Hepatocyte (in vitro differentiated cells): ENCODE results near the gene MAB21L1. TPM values are rescaled to one million over a fixed set of nuclear protein-coding genes. Genes with fewer than 3 reads are reported as not detected.

Experiments used
- DNase-seq: peaks from one replicate; pipeline ENCODE4 v3.0.0-alpha.2; 2016; ENCODE audit warnings: low spot score
- H2AFZ ChIP-seq: fragments of 200-600 bp; sonication (generic); 2 replicates; pipeline ENCODE4 v1.6.0; 2016; ENCODE audit warnings: antibody characterized with exemption, mild to moderate bottlenecking
- H3K27ac ChIP-seq: fragments of 200-600 bp; sonication (generic); 2 replicates; pipeline ENCODE4 v1.5.1; 2016; ENCODE audit warnings: mild to moderate bottlenecking
- H3K27me3 ChIP-seq: fragments of 200-600 bp; sonication (generic); 2 replicates; pipeline ENCODE4 v1.6.1; 2016
- H3K36me3 ChIP-seq: fragments of 200-600 bp; sonication (generic); replicated peaks from 2 replicates; pipeline ENCODE4 v1.5.1; 2016; ENCODE audit warnings: low read depth; ENCODE audit not compliant: insufficient read depth
- H3K4me1 ChIP-seq: fragments of 200-600 bp; sonication (generic); 2 replicates; pipeline ENCODE4 v1.5.1; 2016; ENCODE audit warnings: mild to moderate bottlenecking, moderate library complexity; ENCODE audit not compliant: insufficient read depth
- H3K4me2 ChIP-seq: fragments of 200-600 bp; sonication (generic); 2 replicates; pipeline ENCODE4 v1.6.0; 2016
- H3K4me3 ChIP-seq: fragments of 200-600 bp; sonication (generic); 2 replicates; pipeline ENCODE4 v1.5.1; 2016; ENCODE audit warnings: mild to moderate bottlenecking
- H3K79me2 ChIP-seq: fragments of 200-600 bp; sonication (generic); 2 replicates; pipeline ENCODE4 v1.6.0; 2017; ENCODE audit warnings: mild to moderate bottlenecking
- H3K9me2 ChIP-seq: fragments of 200-600 bp; sonication (generic); replicated peaks from 2 replicates; pipeline ENCODE4 v1.6.0; 2017; ENCODE audit warnings: mild to moderate bottlenecking; ENCODE audit not compliant: insufficient read depth
- H3K9me3 ChIP-seq: fragments of 200-600 bp; sonication (generic); 2 replicates; pipeline ENCODE4 v1.5.1; 2016; ENCODE audit warnings: low read depth, mild to moderate bottlenecking
- H4K20me1 ChIP-seq: fragments of 200-600 bp; sonication (generic); 2 replicates; pipeline ENCODE4 v1.6.0; 2016; ENCODE audit warnings: mild to moderate bottlenecking; ENCODE audit not compliant: insufficient read depth, poor library complexity, severe bottlenecking
- CTCF ChIP-seq: fragments of 200-600 bp; sonication (generic); IDR thresholded peaks from 2 replicates; pipeline ENCODE4 v1.5.1; 2016; ENCODE audit warnings: antibody characterized with exemption, mild to moderate bottlenecking; ENCODE audit not compliant: poor library complexity
- EZH2 ChIP-seq: fragments of 200-600 bp; sonication (generic); IDR thresholded peaks from 2 replicates; pipeline ENCODE4 v1.6.1; 2016; ENCODE audit warnings: antibody characterized with exemption, mild to moderate bottlenecking, borderline replicate concordance
- EZH2phosphoT487 ChIP-seq: fragments of 200-600 bp; sonication (generic); IDR thresholded peaks from one replicate; pipeline ENCODE4 v1.6.1; 2018; ENCODE audit warnings: antibody characterized with exemption, mild to moderate bottlenecking, low read depth, moderate library complexity; ENCODE audit not compliant: unreplicated experiment, severe bottlenecking
- WGBS: methylation state at CpG from one replicate; pipeline ENCODE4 v1.1.6; 2016; ENCODE audit warnings: low lambda C conversion rate; ENCODE audit errors: missing lambda C conversion rate; 5-methylcytosine and 5-hydroxymethylcytosine counted together
- polyA plus RNA-seq: library from polyadenylated mRNA; unstranded; fragments of >200 nt; fragmentation: Nextera tagmentation; extraction: Ambion mirVana; gene quantifications from 2 replicates; pipeline ENCODE4 v1.2.1, GENCODE V29; 2016
- total RNA-seq: library from RNA; depleted of rRNA; stranded (reverse); fragments of >200 nt; gene quantifications from 2 replicates; pipeline ENCODE4 v1.2.3, GENCODE V29; 2014

MAB21L1 gene
- total and polyA plus RNA-seq, 2 experiments from 2014 or later = 10.6 to 16.9 TPM

GRCh38 chr13:35475212-35475959 lies 1.1 kb downstream of the MAB21L1 start:
- Histone ChIP-seq H3K4me3 (peak overlapping the region; percentile 20), H3K9me3 (no peaks in the 10 kb centered on the region), H3K27me3 (peaks cover 97% of the 10 kb centered on the region), H3K9me2 (no peaks in the 10 kb centered on the region), H3K36me3 (no peaks in the 10 kb centered on the region), H3K4me2 (peak overlapping the region; percentile 83), H3K27ac (peak overlapping the region; percentile 95), H4K20me1 (no peaks in the 10 kb centered on the region), H3K4me1 (no peaks in the 10 kb centered on the region), H2AFZ (peak overlapping the region; percentile 25), H3K79me2 (peaks cover 49% of the 10 kb centered on the region)
- peak; percentile 17 for DNase-seq
- 6% methylated on average over 47 of the region's 47 CpGs for WGBS
- TF ChIP-seq CTCF = no peak
- no peak for TF ChIP-seq EZH2
- TF ChIP-seq EZH2phosphoT487 = no peak

- peak overlapping the region; percentile 83 for H3K4me2 ChIP-seq
- peak overlapping the region; percentile 95 for H3K27ac ChIP-seq
- peaks cover 44% of the 10 kb centered on the region for H3K79me2 ChIP-seq
- H3K4me3 ChIP-seq = peak overlapping the region; percentile 20
- whole genome bisulfite sequencing = 5% methylated on average over 17 of the region's 17 CpGs
- no peaks in the 10 kb centered on the region for H4K20me1 ChIP-seq
- no peak for DNase-seq
- H3K27me3 ChIP-seq = peaks cover 97% of the 10 kb centered on the region
- no peaks in the 10 kb centered on the region for H3K4me1 ChIP-seq
- peak overlapping the region; percentile 11 for H2AFZ ChIP-seq
- H3K9me2 ChIP-seq = no peaks in the 10 kb centered on the region
- H3K9me3 ChIP-seq = no peaks in the 10 kb centered on the region
- no peaks in the 10 kb centered on the region for H3K36me3 ChIP-seq
- TF ChIP-seq EZH2phosphoT487 (peak; percentile 45), CTCF (no peak), EZH2 (peak; percentile 66)
Measured at GRCh38 chr13:35474496-35475211, 1.8 kb downstream of the MAB21L1 start.

- Histone ChIP-seq H3K4me1 (no peaks in the 10 kb centered on the region), H3K79me2 (peaks cover 44% of the 10 kb centered on the region), H3K9me3 (no peaks in the 10 kb centered on the region), H2AFZ (no peak overlapping the region), H3K4me3 (peak overlapping the region; percentile 20), H3K9me2 (no peaks in the 10 kb centered on the region), H3K36me3 (no peaks in the 10 kb centered on the region), H3K27ac (peak overlapping the region; percentile 95), H3K4me2 (peak overlapping the region; percentile 83), H3K27me3 (peaks cover 95% of the 10 kb centered on the region), H4K20me1 (no peaks in the 10 kb centered on the region)
- no peak for TF ChIP-seq EZH2phosphoT487
- TF ChIP-seq CTCF = no peak
- TF ChIP-seq EZH2 = no peak
- WGBS = 37% methylated on average over 2 of the region's 2 CpGs
- DNase-seq = no peak
Measured at GRCh38 chr13:35473802-35474201, 2.7 kb downstream of the MAB21L1 start.
